RWPE1 (cell line): ENCODE data around the gene PCMTD2.

Experiments
- CTCF ChIA-PET: fragments of 350-600 bp; sonication (Branson Sonifier 250); formaldehyde crosslinking; extraction: SDS; loops from one replicate; lab custom pipeline; 2021; lab: Yijun Ruan, JAX
- POLR2A ChIA-PET: fragments of 400-600 bp; formaldehyde crosslinking; extraction: SDS; loops from one replicate; lab custom pipeline; 2020; ENCODE audit warnings: antibody characterized with exemption; ENCODE audit not compliant: low non-redundant PET; lab: Yijun Ruan, JAX
- DNase-seq: peaks from one replicate; pipeline ENCODE4 v3.0.0; 2012; ENCODE audit warnings: low spot score
- H3K27ac ChIP-seq: fragments of 450-650 bp; 2 replicates; pipeline ENCODE4 v1.5.1; 2017
- CTCF ChIP-seq: fragments of 450-650 bp; conservative IDR thresholded peaks from 2 replicates; pipeline ENCODE4 v1.5.1; 2017; ENCODE audit warnings: low read depth, mild to moderate bottlenecking

The PCMTD2 gene

GRCh38 chr20:64241061-64241460, 14.5 kb upstream of the PCMTD2 start:
- no peak for DNase-seq
- TF ChIP-seq CTCF, result no peak
- H3K27ac ChIP-seq, result no peak overlapping the region
- POLR2A ChIA-PET, result interaction anchor here (0.7 kb wide), 1 partner anchor 26 kb away, joined by 3 read pairs; no protein-coding TSS in a partner anchor
- CTCF ChIA-PET, result interaction anchor here (1.4 kb wide), 1 partner anchor 15 kb away, joined by 3 read pairs; the partner anchor contains the start of gene PCMTD2

- no peak overlapping the region for H3K27ac ChIP-seq
- POLR2A ChIA-PET, result no interaction called here
- no peak for DNase-seq
Observed at GRCh38 chr20:64242003-64242796, 13.3 kb upstream of the PCMTD2 start.

GRCh38 chr20:64242797-64243475, 12.6 kb upstream of the PCMTD2 start:
- H3K27ac ChIP-seq, result no peak overlapping the region
- no peak for TF ChIP-seq CTCF
- CTCF ChIA-PET, result interaction anchor here (0.7 to 0.9 kb wide), 2 partner anchors 24 to 1727 kb away, joined by 3 read pairs; no protein-coding TSS in a partner anchor
- DNase-seq, result no peak
- POLR2A ChIA-PET, result no interaction called here

More at GRCh38 chr20:64242003-64242796, 13.3 kb upstream of the PCMTD2 start:
- CTCF ChIA-PET, result interaction anchor here (0.9 kb wide), 1 partner anchor 24 kb away, joined by 3 read pairs; no protein-coding TSS in a partner anchor
- TF ChIP-seq CTCF, result no peak

- no peak for TF ChIP-seq CTCF
- ChIA-PET CTCF (no interaction called here), POLR2A (no interaction called here)
- H3K27ac ChIP-seq, result no peak overlapping the region
- no peak for DNase-seq
Observed at GRCh38 chr20:64244281-64244805, 11.2 kb upstream of the PCMTD2 start.

GRCh38 chr20:64244870-64245603, 10.5 kb upstream of the PCMTD2 start:
- no peak for TF ChIP-seq CTCF
- no peak for DNase-seq
- CTCF ChIA-PET, result no interaction called here
- POLR2A ChIA-PET, result no interaction called here
- no peak overlapping the region for H3K27ac ChIP-seq
